HCT116 (cell line): ENCODE results near the gene SIT1. TPM values are rescaled to one million over a fixed set of nuclear protein-coding genes. Genes with fewer than 3 reads are reported as not detected.

Experiments used
- ATAC-seq: fragments of 200-7000 bp; cut with Tn5 transposase; 2 replicates; pipeline ENCODE4 v1.9.1; 2020; ENCODE audit warnings: mild to moderate bottlenecking, moderate library complexity
- BruUV-seq: library from RNA; stranded (reverse); fragments of 400-500 nt; replicated peaks from 2 replicates; lab custom pipeline; 2021; lab: Mats Ljungman, UMichigan
- CTCF ChIA-PET: fragments of 300-600 bp; sonication (Branson Sonifier 250); formaldehyde crosslinking; loops from one replicate; lab custom pipeline; 2021; ENCODE audit warnings: antibody characterized with exemption; lab: Charles Lee
- POLR2A ChIA-PET: fragments of 300-600, 350-600 bp; sonication (Branson Sonifier 250); formaldehyde crosslinking; loops from one replicate; lab custom pipeline; 2021; ENCODE audit warnings: antibody characterized with exemption; lab: Charles Lee
- RAD21 ChIA-PET, 2 experiments: fragments of 300-600 bp; sonication (Branson Sonifier 250); formaldehyde crosslinking; loops; one replicate each; lab custom pipeline; 2023; ENCODE audit warnings: low total read pairs in 2 of 2; ENCODE audit not compliant: uncharacterized antibody in 2 of 2, unreplicated experiment in 2 of 2, low non-redundant PET in 1 of 2; lab: Charles Lee
- DNase-seq: peaks from one replicate; pipeline ENCODE4 v3.0.0-alpha.2; 2010; ENCODE audit warnings: low read depth, low spot score
- H2AFZ ChIP-seq: fragments of 200-600 bp; shearing (Covaris generic), sonication (generic); 2 replicates; pipeline ENCODE4 v1.6.1; 2017; ENCODE audit warnings: low read depth, mixed run types, mixed read lengths, antibody characterized with exemption, low read length; ENCODE audit not compliant: poor library complexity, severe bottlenecking
- H3K27ac ChIP-seq: 2 replicates; pipeline ENCODE4 v1.5.1; 2012; ENCODE audit warnings: low read depth, low read length
- H3K27me3 ChIP-seq: fragments of 200-600 bp; sonication (generic); 2 replicates; pipeline ENCODE4 v1.6.1; 2016; ENCODE audit warnings: mixed run types, low read length, mixed read lengths; ENCODE audit not compliant: insufficient read depth
- H3K36me3 ChIP-seq, 2 experiments: fragments of 200-500 bp in 1 of 2; fragments of 200-600 bp in 1 of 2; sonication (Bioruptor generic) in 1 of 2; sonication (generic) in 1 of 2; 2 replicates each; pipeline versions ENCODE4 v1.5.1 to v1.6.1; 2014 to 2016; ENCODE audit warnings: low read length in 2 of 2, inconsistent platforms in 1 of 2, mixed read lengths in 1 of 2, mixed run types in 1 of 2; ENCODE audit not compliant: insufficient read depth in 2 of 2, control insufficient read depth in 1 of 2
- H3K4me1 ChIP-seq, 2 experiments: fragments of 200-600 bp in 1 of 2; sonication (generic) in 1 of 2; 2 replicates each; pipeline versions ENCODE4 v1.5.1 to v1.6.1; 2012 to 2017; ENCODE audit warnings: low read length in 2 of 2, inconsistent platforms in 1 of 2, mild to moderate bottlenecking in 1 of 2, mixed read lengths in 1 of 2, mixed run types in 1 of 2, moderate library complexity in 1 of 2; ENCODE audit not compliant: insufficient read depth in 2 of 2, control insufficient read depth in 1 of 2
- H3K4me2 ChIP-seq: fragments of 200-600 bp; sonication (generic); 2 replicates; pipeline ENCODE4 v1.6.1; 2017; ENCODE audit warnings: mixed run types, low read length, mixed read lengths
- H3K4me3 ChIP-seq, 2 experiments: fragments of 200-600 bp in 1 of 2; sonication (generic) in 1 of 2; replicated peaks in 1 of 2; 2 replicates each; pipeline ENCODE4 v1.5.1; 2011 to 2016; ENCODE audit warnings: low read length in 2 of 2, control low read depth in 1 of 2, low read depth in 1 of 2, mild to moderate bottlenecking in 1 of 2, mixed read lengths in 1 of 2, mixed run types in 1 of 2
- H3K79me2 ChIP-seq: fragments of 200-600 bp; sonication (generic); 2 replicates; pipeline ENCODE4 v1.6.1; 2017; ENCODE audit warnings: mild to moderate bottlenecking, mixed run types, low read length, moderate library complexity, mixed read lengths; ENCODE audit not compliant: insufficient read depth
- H3K9ac ChIP-seq: fragments of 200-600 bp; sonication (generic); 2 replicates; pipeline ENCODE4 v1.6.1; 2016; ENCODE audit warnings: low read length, mixed read lengths
- H3K9me2 ChIP-seq: fragments of 200-600 bp; sonication (generic), shearing (Covaris generic); 2 replicates; pipeline ENCODE4 v1.6.1; 2017; ENCODE audit warnings: mixed run types, mild to moderate bottlenecking, moderate library complexity; ENCODE audit not compliant: insufficient read depth
- H3K9me3 ChIP-seq, 2 experiments: fragments of 200-500 bp in 1 of 2; fragments of 200-600 bp in 1 of 2; sonication (Bioruptor generic) in 1 of 2; sonication (generic) in 1 of 2; 2 replicates each; pipeline ENCODE4 v1.6.1; 2014 to 2017; ENCODE audit warnings: low read length in 2 of 2, mixed read lengths in 2 of 2, inconsistent platforms in 1 of 2, low read depth in 1 of 2, mild to moderate bottlenecking in 1 of 2, mixed run types in 1 of 2, moderate library complexity in 1 of 2; ENCODE audit not compliant: control insufficient read depth in 1 of 2, insufficient read depth in 1 of 2
- H4K20me1 ChIP-seq: fragments of 200-600 bp; sonication (generic), shearing (Covaris generic); 2 replicates; pipeline ENCODE4 v1.6.1; 2017; ENCODE audit warnings: mixed run types, mild to moderate bottlenecking, moderate library complexity; ENCODE audit not compliant: insufficient read depth
- CEBPB ChIP-seq: IDR thresholded peaks from 2 replicates; pipeline ENCODE4 v1.6.1; 2012; ENCODE audit warnings: low read depth
- EGR1 ChIP-seq: IDR thresholded peaks from 2 replicates; pipeline ENCODE4 v1.6.1; 2012; ENCODE audit warnings: low read depth
- ELF1 ChIP-seq: IDR thresholded peaks from 2 replicates; pipeline ENCODE4 v1.6.1; 2012; ENCODE audit warnings: low read depth, borderline replicate concordance
- JUND ChIP-seq: IDR thresholded peaks from 2 replicates; pipeline ENCODE4 v1.6.1; 2012
- SRF ChIP-seq: IDR thresholded peaks from 2 replicates; pipeline ENCODE4 v1.6.1; 2012; ENCODE audit warnings: low read depth
- TCF7L2 ChIP-seq: IDR thresholded peaks from 2 replicates; pipeline ENCODE4 v1.7.0; 2011; ENCODE audit warnings: borderline replicate concordance, inconsistent platforms; ENCODE audit not compliant: insufficient read depth, insufficient read length; ENCODE audit errors: extremely low read depth
- intact Hi-C: fragments of 100-400 bp; cut with micrococcal nuclease; formaldehyde crosslinking; loops from 2 replicates; pipeline ENCODE4 v1.10.0; 2022
- microRNA-seq: library from miRNA; unstranded; fragments of <30 nt; microRNA quantifications from one replicate; pipeline ENCODE4, GENCODE V29; 2016; ENCODE audit warnings: borderline number of aligned reads
- total RNA-seq: library from RNA; stranded (reverse); gene quantifications from one replicate; pipeline ENCODE4 v1.2.1, GENCODE V29; 2021; ENCODE audit not compliant: unreplicated experiment
- TF ChIP-seq, protein P1 (sequence below): IDR thresholded peaks from 2 replicates; pipeline ENCODE4 v1.6.1; 2012; ENCODE audit warnings: low read depth
- TF ChIP-seq, protein P2 (sequence below), 3 experiments: fragments of 200-600 bp in 1 of 3; sonication (generic) in 1 of 3; IDR thresholded peaks in 2 of 3; conservative IDR thresholded peaks in 1 of 3; 2 replicates each; pipeline ENCODE4 v1.5.1; 2012 to 2017; ENCODE audit warnings: low read depth in 2 of 3, low read length in 2 of 3, antibody characterized with exemption in 1 of 3, borderline replicate concordance in 1 of 3, control low read depth in 1 of 3, mild to moderate bottlenecking in 1 of 3, mixed read lengths in 1 of 3, mixed run types in 1 of 3, moderate library complexity in 1 of 3; ENCODE audit not compliant: insufficient read depth in 1 of 3

The SIT1 gene
- total RNA-seq, 1 experiment from 2014 or later, result not detected

DNA sequence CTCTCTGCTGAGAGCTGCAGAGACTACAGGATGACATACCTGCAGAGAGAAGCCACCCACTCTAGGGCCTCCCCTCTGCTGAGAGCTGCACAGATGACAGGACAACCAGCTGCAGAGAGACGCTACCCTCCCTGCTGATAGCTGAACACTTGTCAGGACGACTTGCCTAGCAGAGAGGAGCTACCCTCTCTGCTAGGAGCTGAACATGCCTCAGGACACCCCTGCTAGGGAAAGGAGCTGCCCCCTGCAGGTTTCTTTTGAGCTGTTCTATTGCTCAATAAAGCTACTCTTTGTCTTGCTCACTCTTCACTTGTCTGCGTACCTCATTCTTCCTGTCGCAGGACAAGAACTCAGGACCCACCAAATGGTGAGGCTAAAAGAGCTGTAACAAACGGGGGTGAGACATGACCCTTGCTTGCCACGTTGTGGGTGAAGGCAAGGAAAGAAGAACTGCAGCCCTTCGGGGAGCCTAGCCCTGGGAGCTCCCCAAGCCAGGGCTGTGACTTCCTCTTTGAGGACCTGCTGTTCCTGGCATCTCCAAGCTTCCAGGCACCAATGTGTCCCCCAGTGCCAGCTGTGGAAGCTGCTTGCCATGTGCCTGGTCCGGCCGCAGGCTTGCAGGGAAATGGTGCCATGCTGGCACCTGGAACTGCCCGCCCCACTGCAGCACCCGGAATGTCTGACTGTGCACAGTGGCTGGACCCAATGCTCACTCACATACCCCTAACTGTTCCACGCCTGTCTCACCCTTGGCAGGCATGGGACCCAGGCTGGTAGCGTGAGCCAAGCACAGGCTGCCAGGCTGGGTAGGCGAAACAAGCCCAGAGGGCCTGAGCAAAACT is 50.7 kb downstream of the SIT1 start:
- H3K4me1 ChIP-seq, result peaks cover 8 to 23% of the 10 kb centered on the region in 2 experiments; a peak in 3 of 4 replicates
- 0 out of 2 replicates have a peak, but pooled peaks cover 5% of the 10 kb centered on the region for H3K79me2 ChIP-seq
- CTCF ChIA-PET, result interaction anchor here (0.8 to 1.0 kb wide), 3 partner anchors 15 to 700 kb away, joined by 3 to 4 read pairs (median 3); no protein-coding TSS in a partner anchor
- no peak overlapping the region for H3K27ac ChIP-seq
- H3K4me3 ChIP-seq, result no peak overlapping the region
- POLR2A ChIA-PET, result no interaction called here
- H3K9me2 ChIP-seq, result no peaks in the 10 kb centered on the region
- H4K20me1 ChIP-seq, result no peaks in the 10 kb centered on the region
- H3K9ac ChIP-seq, result no peak overlapping the region
- H2AFZ ChIP-seq, result no peak overlapping the region
- RAD21 ChIA-PET, result no interaction called here
- H3K36me3 ChIP-seq, result no peaks in the 10 kb centered on the region
- no peaks in the 10 kb centered on the region for H3K27me3 ChIP-seq
- BruUV-seq, result no TSS peak
- DNase-seq, result no peak
- no peaks in the 10 kb centered on the region for H3K9me3 ChIP-seq
- ATAC-seq, result no peak
- no peak for TF ChIP-seq JUND
- TF ChIP-seq CEBPB, result no peak
- TF ChIP-seq EGR1, result no peak
- TF ChIP-seq, protein P1, sequence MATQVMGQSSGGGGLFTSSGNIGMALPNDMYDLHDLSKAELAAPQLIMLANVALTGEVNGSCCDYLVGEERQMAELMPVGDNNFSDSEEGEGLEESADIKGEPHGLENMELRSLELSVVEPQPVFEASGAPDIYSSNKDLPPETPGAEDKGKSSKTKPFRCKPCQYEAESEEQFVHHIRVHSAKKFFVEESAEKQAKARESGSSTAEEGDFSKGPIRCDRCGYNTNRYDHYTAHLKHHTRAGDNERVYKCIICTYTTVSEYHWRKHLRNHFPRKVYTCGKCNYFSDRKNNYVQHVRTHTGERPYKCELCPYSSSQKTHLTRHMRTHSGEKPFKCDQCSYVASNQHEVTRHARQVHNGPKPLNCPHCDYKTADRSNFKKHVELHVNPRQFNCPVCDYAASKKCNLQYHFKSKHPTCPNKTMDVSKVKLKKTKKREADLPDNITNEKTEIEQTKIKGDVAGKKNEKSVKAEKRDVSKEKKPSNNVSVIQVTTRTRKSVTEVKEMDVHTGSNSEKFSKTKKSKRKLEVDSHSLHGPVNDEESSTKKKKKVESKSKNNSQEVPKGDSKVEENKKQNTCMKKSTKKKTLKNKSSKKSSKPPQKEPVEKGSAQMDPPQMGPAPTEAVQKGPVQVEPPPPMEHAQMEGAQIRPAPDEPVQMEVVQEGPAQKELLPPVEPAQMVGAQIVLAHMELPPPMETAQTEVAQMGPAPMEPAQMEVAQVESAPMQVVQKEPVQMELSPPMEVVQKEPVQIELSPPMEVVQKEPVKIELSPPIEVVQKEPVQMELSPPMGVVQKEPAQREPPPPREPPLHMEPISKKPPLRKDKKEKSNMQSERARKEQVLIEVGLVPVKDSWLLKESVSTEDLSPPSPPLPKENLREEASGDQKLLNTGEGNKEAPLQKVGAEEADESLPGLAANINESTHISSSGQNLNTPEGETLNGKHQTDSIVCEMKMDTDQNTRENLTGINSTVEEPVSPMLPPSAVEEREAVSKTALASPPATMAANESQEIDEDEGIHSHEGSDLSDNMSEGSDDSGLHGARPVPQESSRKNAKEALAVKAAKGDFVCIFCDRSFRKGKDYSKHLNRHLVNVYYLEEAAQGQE, result no peak
- TF ChIP-seq, protein P2, sequence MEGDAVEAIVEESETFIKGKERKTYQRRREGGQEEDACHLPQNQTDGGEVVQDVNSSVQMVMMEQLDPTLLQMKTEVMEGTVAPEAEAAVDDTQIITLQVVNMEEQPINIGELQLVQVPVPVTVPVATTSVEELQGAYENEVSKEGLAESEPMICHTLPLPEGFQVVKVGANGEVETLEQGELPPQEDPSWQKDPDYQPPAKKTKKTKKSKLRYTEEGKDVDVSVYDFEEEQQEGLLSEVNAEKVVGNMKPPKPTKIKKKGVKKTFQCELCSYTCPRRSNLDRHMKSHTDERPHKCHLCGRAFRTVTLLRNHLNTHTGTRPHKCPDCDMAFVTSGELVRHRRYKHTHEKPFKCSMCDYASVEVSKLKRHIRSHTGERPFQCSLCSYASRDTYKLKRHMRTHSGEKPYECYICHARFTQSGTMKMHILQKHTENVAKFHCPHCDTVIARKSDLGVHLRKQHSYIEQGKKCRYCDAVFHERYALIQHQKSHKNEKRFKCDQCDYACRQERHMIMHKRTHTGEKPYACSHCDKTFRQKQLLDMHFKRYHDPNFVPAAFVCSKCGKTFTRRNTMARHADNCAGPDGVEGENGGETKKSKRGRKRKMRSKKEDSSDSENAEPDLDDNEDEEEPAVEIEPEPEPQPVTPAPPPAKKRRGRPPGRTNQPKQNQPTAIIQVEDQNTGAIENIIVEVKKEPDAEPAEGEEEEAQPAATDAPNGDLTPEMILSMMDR (IDR thresholded peaks at IDR 0.05 in 2 of 3, conservative IDR thresholded peaks at IDR 0.05 in 1 of 3; ENCODE audit: borderline replicate concordance in 1 of 3, insufficient read depth in 1 of 3, low read depth in 2 of 3, low read length in 2 of 3), result peak in 2 of 3 experiments; percentile 21 to 27; a peak in 2 of 6 replicates
- TF ChIP-seq ELF1, result no peak
- TF ChIP-seq TCF7L2, result no peak
- TF ChIP-seq SRF, result no peak
- intact Hi-C loops, result no loop called here
- H3K4me2 ChIP-seq, result no peak overlapping the region

Small RNA genes within 50 kb of the gene (microRNA-seq; reads per million reads assigned to microRNA genes)
- 1.6 reads per million for gene MIR4667

Other genes with a start within 250 kb of the SIT1 start
- 11.6 TPM for gene RUSC2, start 160.8 kb downstream of the SIT1 start, total RNA-seq
- gene TESK1, start 45.7 kb downstream of the SIT1 start, total RNA-seq, result 26.6 TPM
- gene CD72, start 32.5 kb downstream of the SIT1 start, total RNA-seq, result 1.6 TPM
- 30,969 TPM for gene RMRP, start 7.1 kb upstream of the SIT1 start, total RNA-seq
- gene CCDC107, start 7.4 kb upstream of the SIT1 start, total RNA-seq, result 11.1 TPM
- 29.8 TPM for gene ARHGEF39, start 14.3 kb upstream of the SIT1 start, total RNA-seq
- 8.5 TPM for gene CA9, start 23.0 kb upstream of the SIT1 start, total RNA-seq
- 278 TPM for gene TPM2, start 39.0 kb upstream of the SIT1 start, total RNA-seq
- 144 TPM for gene TLN1, start 81.3 kb upstream of the SIT1 start, total RNA-seq
- gene CREB3, start 81.7 kb upstream of the SIT1 start, total RNA-seq, result 22.3 TPM
- gene GBA2, start 98.3 kb upstream of the SIT1 start, total RNA-seq, result 63.6 TPM
- gene RGP1, start 98.4 kb upstream of the SIT1 start, total RNA-seq, result 32.6 TPM
- 1.2 TPM for gene MSMP, start 103.3 kb upstream of the SIT1 start, total RNA-seq
- gene NPR2, start 140.7 kb upstream of the SIT1 start, total RNA-seq, result 18.8 TPM
- 0.39 TPM for gene SPAG8, start 161.3 kb upstream of the SIT1 start, total RNA-seq
- gene HINT2, start 164.1 kb upstream of the SIT1 start, total RNA-seq, result 49.0 TPM
- not detected for gene FAM221B, start 177.8 kb upstream of the SIT1 start, total RNA-seq
- 7.2 TPM for gene TMEM8B, start 178.3 kb upstream of the SIT1 start, total RNA-seq
- not detected for gene OR13J1, start 219.5 kb upstream of the SIT1 start, total RNA-seq